ENCODE results near the gene OR51V1.
"Not testable (repeated sequence)": the region's sequence is repeated elsewhere in the genome, so short reads cannot be mapped to it uniquely, and the experiment has no call there.

Gene OR51V1

DNA sequence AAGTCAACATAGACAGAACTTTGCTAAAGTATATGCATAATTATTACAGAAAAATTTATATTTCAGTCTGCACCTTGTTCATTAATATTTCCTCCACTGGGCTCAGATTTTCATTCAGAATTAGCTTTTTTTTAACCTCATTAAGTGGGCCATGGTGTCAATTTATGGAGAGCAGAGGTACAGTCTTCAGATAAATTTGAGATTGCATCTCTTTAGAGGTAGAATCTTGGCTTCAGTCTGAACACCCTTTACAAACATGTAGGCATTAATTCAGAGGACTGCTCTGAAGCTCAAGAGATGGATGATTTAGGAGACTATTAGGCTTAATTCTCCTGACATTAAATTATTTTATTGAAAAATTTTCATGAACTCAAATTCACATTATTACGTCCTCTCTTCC is 29.8 kb upstream of the OR51V1 start:
- DNase-seq: no peak

GRCh38 chr11:5229796-5230195 is 29.3 kb upstream of the OR51V1 start:
- no peak for DNase-seq

GRCh38 chr11:5229356-5229755 is 28.9 kb upstream of the OR51V1 start:
- DNase-seq: no peak

GRCh38 chr11:5228124-5228523 is 27.6 kb upstream of the OR51V1 start:
- DNase-seq: no peak

GRCh38 chr11:5227681-5228080 is 27.2 kb upstream of the OR51V1 start:
- no peak for DNase-seq

DNA sequence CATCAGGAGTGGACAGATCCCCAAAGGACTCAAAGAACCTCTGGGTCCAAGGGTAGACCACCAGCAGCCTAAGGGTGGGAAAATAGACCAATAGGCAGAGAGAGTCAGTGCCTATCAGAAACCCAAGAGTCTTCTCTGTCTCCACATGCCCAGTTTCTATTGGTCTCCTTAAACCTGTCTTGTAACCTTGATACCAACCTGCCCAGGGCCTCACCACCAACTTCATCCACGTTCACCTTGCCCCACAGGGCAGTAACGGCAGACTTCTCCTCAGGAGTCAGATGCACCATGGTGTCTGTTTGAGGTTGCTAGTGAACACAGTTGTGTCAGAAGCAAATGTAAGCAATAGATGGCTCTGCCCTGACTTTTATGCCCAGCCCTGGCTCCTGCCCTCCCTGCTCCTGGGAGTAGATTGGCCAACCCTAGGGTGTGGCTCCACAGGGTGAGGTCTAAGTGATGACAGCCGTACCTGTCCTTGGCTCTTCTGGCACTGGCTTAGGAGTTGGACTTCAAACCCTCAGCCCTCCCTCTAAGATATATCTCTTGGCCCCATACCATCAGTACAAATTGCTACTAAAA is 26.3 kb upstream of the OR51V1 start, which contains the start of gene HBB:
Gene HBB, minus strand, starts transcription at position 340 of the 579 bp plus-strand sequence. Its CDS starts 50 bp downstream, at position 290.
- DNase-seq: no peak

GRCh38 chr11:5225480-5225871 is 25.0 kb upstream of the OR51V1 start:
- DNase-seq: no peak

GRCh38 chr11:5224538-5225479 is 24.3 kb upstream of the OR51V1 start:
- DNase-seq: no peak

DNA sequence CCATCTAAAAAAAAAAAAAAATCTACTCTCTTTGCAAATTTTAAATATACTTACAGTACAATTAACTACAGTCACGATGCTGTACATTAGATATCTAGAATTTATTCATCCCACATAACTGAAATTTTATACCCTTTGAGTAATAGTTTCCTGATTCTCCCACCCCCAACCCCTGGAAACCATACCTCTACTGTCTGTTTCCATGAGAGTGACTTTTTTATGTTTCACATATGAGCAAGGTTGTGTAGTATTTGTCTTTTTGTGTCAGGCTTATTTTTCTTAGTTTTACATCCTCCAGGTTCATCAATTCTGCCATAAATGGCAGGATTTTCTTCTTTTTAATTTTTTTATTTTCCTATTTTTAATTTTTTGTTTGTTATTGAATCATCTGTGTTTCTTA is 23.2 kb upstream of the OR51V1 start:
- no peak for DNase-seq

GRCh38 chr11:5223146-5223545 is 22.7 kb upstream of the OR51V1 start:
- no peak for DNase-seq

GRCh38 chr11:5210376-5210885 is 9.9 kb upstream of the OR51V1 start:
- no peak for DNase-seq

GRCh38 chr11:5204787-5205186 is 4.3 kb upstream of the OR51V1 start:
- peak; percentile 8 to 25 for DNase-seq

- no peak for DNase-seq
Observed at GRCh38 chr11:5203366-5203765, 2.9 kb upstream of the OR51V1 start.

- no peak for DNase-seq
Observed at GRCh38 chr11:5198285-5198684, 2.2 kb downstream of the OR51V1 start.

DNA sequence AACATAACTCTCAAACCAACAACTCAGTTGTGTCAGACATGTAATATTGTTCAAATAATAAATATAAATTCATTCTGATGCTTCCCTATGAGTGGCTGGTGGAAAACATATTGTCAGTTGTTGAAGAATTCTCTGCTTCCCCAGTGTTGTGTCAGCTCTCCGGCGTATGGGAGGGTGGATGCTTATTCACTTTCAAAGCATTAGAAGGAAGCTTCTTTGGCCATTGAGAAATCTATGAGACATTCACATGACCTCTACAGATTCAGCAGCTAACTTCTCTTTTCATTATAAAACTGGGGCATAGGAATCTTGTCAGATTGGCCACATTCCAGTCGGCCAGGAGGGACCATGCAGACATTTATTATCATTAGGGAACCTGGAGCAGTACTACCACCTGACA is 2.9 kb downstream of the OR51V1 start:
- no peak for DNase-seq

DNA sequence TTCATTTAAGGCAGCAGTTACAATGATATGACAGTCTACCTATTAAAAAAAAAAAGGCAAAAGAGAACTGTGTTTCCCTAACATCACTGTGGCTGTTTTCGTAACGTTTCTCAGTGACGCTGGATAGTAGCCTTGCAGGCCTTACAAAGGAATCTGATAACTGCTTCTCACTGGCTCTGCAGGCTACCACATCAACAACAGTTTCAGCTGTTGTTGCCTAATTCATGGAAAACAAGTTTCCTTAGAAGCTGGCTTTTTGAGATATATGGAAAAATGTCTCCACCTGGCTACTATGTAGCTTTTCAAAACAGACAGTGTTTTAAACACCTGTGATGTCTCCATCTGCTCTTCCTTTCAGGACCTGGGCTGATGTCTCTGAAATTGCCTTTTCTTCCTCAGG is 3.8 kb downstream of the OR51V1 start:
- DNase-seq: no peak

GRCh38 chr11:5196067-5196466 is 4.4 kb downstream of the OR51V1 start:
- no peak for DNase-seq

GRCh38 chr11:5192738-5193137 is 7.7 kb downstream of the OR51V1 start:
- no peak for DNase-seq

GRCh38 chr11:5188201-5188600 is 12.3 kb downstream of the OR51V1 start:
- DNase-seq: no peak

DNA sequence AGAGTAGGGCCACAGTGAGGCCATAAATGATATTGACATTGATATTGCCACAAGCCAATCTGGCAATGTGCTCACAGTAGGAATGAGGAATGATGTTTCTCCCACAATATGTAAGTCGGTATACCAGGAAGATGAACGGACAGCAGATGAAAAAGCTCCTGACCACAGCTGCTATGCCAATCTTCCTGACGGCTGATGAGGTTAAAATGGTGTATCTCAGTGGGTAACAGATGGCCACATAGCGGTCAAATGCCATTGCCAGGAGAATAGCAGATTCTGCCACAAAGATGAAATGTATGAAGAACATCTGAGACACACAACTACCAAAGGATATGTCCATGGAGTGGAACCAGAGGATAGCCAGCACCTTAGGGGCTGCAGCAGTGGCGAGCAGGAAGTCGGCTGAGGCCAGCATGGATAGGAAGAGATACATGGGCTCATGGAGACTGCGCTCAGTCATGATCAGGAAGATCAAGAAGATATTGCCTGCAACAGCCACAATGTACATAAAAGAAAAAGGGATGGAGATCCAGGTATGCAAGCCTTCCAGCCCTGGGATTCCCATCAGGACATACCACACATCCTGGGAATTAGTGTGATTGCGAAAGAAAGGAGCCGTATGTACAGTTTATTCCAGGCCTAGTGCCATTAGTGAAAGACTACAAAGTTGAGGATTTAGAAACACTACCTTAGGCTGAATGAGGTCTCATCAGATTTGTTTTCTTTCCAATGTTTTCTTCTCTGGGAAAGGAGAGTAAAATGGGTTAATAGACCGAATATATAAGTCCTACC is 22.2 kb downstream of the OR51V1 start:
- no peak for DNase-seq

DNA sequence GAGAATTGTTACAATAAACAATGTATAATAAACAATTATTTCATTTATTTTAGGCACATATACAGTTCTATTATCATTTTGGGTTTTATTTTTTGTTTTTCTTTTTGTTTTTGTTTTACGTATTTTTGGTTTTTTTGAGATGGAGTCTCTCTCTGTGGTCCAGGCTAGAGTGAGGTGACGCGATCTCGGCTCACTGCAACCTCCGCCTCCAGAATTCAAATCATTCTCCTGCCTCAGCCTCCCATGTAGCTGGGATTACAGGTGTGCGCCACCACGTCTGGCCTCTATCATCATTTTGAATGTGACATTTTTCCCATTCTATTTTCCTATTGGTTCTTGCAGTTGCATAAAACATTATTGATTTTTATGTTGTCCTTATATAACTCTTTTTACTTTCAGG is 25.5 kb downstream of the OR51V1 start:
- no peak for DNase-seq

GRCh38 chr11:5171856-5172255 is 28.6 kb downstream of the OR51V1 start:
- DNase-seq: no peak

DNA sequence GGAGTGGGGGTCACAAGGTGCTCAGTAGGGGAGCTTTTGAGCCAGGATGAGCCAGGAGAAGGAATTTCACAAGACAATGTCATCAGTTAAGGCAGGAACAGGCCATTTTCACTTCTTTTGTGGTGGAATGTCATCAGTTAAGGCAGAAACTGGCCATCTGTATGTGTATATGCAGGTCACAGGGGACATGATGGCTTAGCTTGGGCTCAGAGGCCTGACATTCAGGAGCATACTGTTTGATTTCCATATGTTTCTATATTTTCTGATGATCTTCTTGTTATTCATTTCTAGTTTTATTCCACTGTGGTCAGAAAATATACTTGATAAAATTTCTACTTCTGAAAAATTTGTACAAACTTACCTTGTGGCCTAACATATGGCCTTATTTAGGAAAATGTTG is 34.6 kb downstream of the OR51V1 start:
- DNase-seq: not testable (repeated sequence)
